ENCODE results near the gene CDCP1. TPM values are rescaled to one million over a fixed set of nuclear protein-coding genes. Genes with fewer than 3 reads are reported as not detected.

The CDCP1 gene, protein sequence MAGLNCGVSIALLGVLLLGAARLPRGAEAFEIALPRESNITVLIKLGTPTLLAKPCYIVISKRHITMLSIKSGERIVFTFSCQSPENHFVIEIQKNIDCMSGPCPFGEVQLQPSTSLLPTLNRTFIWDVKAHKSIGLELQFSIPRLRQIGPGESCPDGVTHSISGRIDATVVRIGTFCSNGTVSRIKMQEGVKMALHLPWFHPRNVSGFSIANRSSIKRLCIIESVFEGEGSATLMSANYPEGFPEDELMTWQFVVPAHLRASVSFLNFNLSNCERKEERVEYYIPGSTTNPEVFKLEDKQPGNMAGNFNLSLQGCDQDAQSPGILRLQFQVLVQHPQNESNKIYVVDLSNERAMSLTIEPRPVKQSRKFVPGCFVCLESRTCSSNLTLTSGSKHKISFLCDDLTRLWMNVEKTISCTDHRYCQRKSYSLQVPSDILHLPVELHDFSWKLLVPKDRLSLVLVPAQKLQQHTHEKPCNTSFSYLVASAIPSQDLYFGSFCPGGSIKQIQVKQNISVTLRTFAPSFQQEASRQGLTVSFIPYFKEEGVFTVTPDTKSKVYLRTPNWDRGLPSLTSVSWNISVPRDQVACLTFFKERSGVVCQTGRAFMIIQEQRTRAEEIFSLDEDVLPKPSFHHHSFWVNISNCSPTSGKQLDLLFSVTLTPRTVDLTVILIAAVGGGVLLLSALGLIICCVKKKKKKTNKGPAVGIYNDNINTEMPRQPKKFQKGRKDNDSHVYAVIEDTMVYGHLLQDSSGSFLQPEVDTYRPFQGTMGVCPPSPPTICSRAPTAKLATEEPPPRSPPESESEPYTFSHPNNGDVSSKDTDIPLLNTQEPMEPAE
- total RNA-seq (1 to 10 TPM in 1 of 4 donors, under 1 TPM in 3; 0.24 to 1.4 (median 0.37) TPM), polyA plus RNA-seq (under 1 TPM; 0.01 to 0.65 (median 0.21) TPM)
- long read RNA-seq, donor 1: 0 reads
- long read RNA-seq, donor 2: 0 reads

DNA sequence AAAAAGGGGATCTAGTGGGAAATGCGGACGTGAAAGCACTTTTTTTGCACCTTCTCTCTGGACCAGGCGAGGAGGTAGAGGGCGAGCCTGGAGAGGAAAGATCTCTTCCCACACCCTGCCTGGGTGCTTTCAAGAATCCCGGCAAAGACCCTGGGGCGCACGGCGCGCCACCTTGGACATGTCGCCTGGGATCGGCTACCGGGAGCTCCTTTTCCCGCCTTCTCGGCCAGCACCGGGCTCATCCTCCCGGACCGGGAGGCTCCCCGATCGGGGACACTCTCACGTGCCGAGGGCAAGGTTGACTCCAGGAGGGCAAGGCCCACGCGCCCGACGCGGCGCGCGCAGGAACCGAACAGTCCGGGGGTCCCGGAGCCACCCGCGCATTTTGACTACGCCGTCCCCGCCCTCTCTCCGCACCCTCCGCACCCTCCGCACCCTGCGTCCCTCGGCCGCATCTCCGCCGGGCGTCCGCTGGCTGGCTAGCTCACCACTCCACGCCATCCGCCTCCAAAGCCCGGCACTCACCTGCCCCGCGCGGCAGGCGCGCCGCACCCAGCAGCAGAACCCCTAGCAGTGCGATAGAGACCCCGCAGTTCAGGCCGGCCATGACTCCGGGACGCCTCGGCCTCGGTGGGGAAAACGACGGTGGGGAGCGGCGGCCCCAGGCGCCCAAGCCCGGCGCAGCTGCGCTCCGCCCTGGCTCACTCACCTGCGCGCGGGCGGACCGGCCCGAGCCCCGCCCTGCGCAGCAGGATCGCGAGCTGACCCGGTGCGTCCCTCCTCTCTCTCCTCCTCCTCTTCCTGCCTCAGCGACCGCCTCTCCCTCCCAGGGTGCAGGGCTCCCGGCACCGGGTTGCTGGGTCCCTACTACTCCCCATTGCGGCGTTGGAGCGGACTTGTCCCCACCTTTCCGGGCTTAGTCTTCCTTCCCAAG is at the start of gene CDCP1:
Gene CDCP1, minus strand, starts transcription at position 698 of the 934 bp plus-strand sequence. Its CDS starts 91 bp downstream, at position 607.
- Histone ChIP-seq H3K4me1 (peaks cover 9% of the 10 kb centered on the region), H3K27me3 (ENCODE audit: insufficient read depth in 3 of 3, low read length in 2 of 3) (peaks cover 0 to 57% (median 17%) of the 10 kb centered on the region in 3 donors)

DNA sequence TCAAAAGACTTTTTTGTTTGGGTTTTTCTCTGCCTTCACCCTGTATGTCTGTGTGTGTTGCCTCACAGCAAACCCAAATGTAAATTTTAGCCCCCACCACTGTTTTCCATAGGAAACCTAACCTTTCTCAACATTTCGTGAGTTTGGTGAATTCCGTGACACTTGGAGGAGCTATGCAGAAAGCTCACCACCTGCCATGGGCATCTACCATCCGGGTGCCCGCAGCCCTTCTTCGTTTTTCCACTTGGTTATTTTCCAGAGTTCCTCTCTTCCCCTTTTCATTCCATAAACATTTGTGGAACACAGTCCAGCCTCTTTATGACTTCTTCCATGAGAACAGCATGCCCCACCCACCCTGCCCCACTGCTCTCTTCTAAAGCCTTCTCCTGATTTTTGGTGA is 48.6 kb upstream of the CDCP1 start:
- Histone ChIP-seq H3K36me3 (ENCODE audit: insufficient read depth in 1 of 2, low read depth in 1 of 2) (no peaks in the 10 kb centered on the region), H3K4me1 (no peaks in the 10 kb centered on the region), H3K9me3 (no peaks in the 10 kb centered on the region), H3K4me3 (no peak overlapping the region), H3K27ac (no peak overlapping the region), H3K27me3 (ENCODE audit: insufficient read depth in 3 of 3, low read length in 2 of 3) (no peaks in the 10 kb centered on the region)
- TF ChIP-seq, protein P1, sequence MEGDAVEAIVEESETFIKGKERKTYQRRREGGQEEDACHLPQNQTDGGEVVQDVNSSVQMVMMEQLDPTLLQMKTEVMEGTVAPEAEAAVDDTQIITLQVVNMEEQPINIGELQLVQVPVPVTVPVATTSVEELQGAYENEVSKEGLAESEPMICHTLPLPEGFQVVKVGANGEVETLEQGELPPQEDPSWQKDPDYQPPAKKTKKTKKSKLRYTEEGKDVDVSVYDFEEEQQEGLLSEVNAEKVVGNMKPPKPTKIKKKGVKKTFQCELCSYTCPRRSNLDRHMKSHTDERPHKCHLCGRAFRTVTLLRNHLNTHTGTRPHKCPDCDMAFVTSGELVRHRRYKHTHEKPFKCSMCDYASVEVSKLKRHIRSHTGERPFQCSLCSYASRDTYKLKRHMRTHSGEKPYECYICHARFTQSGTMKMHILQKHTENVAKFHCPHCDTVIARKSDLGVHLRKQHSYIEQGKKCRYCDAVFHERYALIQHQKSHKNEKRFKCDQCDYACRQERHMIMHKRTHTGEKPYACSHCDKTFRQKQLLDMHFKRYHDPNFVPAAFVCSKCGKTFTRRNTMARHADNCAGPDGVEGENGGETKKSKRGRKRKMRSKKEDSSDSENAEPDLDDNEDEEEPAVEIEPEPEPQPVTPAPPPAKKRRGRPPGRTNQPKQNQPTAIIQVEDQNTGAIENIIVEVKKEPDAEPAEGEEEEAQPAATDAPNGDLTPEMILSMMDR (IDR thresholded peaks at IDR 0.05): no peak
- DNase-seq: no peak
- intact Hi-C loops (cut with DNase I): no loop called here
- 81 to 93% (median 82%) methylated on average over 5 of the region's 5 CpGs for WGBS, 3 donors
- ATAC-seq: no peak

More for the DNA sequence above, at the start of gene CDCP1:
- TF ChIP-seq, protein P1 (IDR thresholded peaks at IDR 0.05): no peak
- Histone ChIP-seq H3K4me3 (peak within 1 kb of the TSS; percentile 67), H3K9me3 (no peaks in the 10 kb centered on the region), H3K27ac (no peak within 1 kb of the TSS), H3K36me3 (ENCODE audit: insufficient read depth in 1 of 2, low read depth in 1 of 2) (no peaks in the 10 kb centered on the region)
- ATAC-seq: peak; percentile 44 to 65 (median 62)
- WGBS, 3 donors: 1 to 3% (median 2%) methylated on average over 66 to 92 of the region's 92 CpGs
- intact Hi-C loops (cut with DNase I): no loop called here
- DNase-seq: no peak

DNA sequence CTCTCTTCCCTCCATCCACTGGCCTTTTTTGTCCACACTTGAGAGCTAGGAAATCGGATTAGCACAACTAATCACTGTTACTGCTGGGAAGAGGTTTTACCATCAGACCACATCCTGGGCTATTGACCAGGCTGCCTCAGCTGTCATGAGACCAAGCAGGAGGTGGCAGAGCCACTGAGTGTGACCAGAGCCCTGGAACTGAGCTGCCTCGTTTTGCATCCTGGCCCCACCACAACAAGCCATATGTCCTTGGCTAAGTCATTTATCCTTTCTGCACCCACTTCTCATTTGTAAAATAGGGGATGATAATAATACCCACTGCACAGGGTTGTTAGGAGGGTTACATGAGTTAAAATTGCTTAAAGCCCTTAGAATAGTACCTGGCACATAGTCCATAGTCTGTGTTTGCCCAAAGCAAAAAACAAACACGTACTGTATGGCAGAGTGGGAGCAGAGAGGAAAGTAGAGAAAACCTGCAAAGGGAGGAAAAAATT is 45.8 kb upstream of the CDCP1 start:
- WGBS, 3 donors: 59 to 68% (median 62%) methylated on average over 3 of the region's 3 CpGs
- Histone ChIP-seq H3K36me3 (ENCODE audit: insufficient read depth in 1 of 2, low read depth in 1 of 2) (no peaks in the 10 kb centered on the region), H3K27ac (no peak overlapping the region), H3K4me3 (no peak overlapping the region), H3K4me1 (no peaks in the 10 kb centered on the region), H3K9me3 (no peaks in the 10 kb centered on the region), H3K27me3 (ENCODE audit: insufficient read depth in 3 of 3, low read length in 2 of 3) (no peaks in the 10 kb centered on the region)
- intact Hi-C loops (cut with DNase I): no loop called here
- TF ChIP-seq, protein P1 (IDR thresholded peaks at IDR 0.05): no peak
- ATAC-seq (no peak), DNase-seq (no peak)

DNA sequence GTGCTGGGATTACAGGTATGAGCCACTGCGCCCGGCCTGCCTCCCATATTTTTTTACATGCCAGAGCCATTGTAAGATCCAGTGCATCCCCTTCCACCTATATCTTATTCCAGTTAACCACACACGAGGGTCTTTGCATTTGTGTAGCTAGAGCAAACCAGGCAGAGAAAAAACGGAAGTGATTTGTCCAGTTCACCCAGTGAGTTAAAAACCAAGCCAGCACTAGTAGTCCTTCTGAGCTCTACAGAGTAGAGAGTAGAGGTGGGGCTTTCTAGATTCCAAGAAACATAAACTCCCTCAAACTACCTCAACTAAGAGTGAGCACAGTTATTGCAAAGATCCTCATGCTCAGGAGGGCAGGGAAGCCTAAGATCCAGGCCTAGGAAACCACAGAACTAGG is 45.2 kb upstream of the CDCP1 start:
- Histone ChIP-seq H3K9me3 (no peaks in the 10 kb centered on the region), H3K4me1 (no peaks in the 10 kb centered on the region), H3K27me3 (ENCODE audit: insufficient read depth in 3 of 3, low read length in 2 of 3) (no peaks in the 10 kb centered on the region), H3K27ac (no peak overlapping the region), H3K4me3 (no peak overlapping the region), H3K36me3 (ENCODE audit: insufficient read depth in 1 of 2, low read depth in 1 of 2) (no peaks in the 10 kb centered on the region)
- intact Hi-C loops (cut with DNase I): no loop called here
- TF ChIP-seq, protein P1 (IDR thresholded peaks at IDR 0.05): no peak
- 91 to 94% (median 93%) methylated on average over 4 of the region's 4 CpGs for WGBS, 3 donors
- ATAC-seq (no peak), DNase-seq (no peak)

Data from psoas muscle (tissue), 8 donors.